ENCODE measurements around the gene KRTAP29-1.

DNA sequence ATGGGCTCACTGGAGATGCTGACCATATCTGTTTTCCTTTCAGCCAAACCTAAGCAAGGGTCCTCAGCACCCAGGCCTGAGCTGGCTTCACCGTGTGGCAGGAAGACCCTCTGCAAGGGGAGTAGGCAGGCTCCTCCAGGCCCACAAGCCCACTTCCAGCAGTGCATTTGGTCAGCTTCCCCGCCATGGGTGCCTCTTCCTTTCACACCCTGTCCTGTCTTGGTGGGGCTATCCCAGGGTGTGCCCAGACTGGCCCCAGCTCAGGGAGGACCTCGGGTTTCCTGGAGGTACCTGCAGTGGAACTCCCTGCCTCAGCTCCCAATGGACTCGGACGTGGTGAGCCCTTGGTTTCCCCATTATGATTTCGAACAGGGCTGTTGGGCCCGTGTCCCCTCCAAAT is 25.6 kb upstream of the KRTAP29-1 start:
- TF ChIP-seq SP1 (IDR thresholded peaks at IDR 0.05) (no peak), FOXK2 (IDR thresholded peaks at IDR 0.05) (no peak), BHLHE40 (IDR thresholded peaks at IDR 0.05; ENCODE audit: borderline replicate concordance) (no peak), NFRKB (IDR thresholded peaks at IDR 0.05) (no peak), TARDBP (IDR thresholded peaks at IDR 0.05) (no peak), FOXM1 (IDR thresholded peaks at IDR 0.05; ENCODE audit: borderline replicate concordance) (no peak), LEF1 (IDR thresholded peaks at IDR 0.05; ENCODE audit: borderline replicate concordance) (no peak), SUZ12 (IDR thresholded peaks at IDR 0.05) (no peak), FOXA1 (IDR thresholded peaks at IDR 0.05) (no peak), ELF4 (IDR thresholded peaks at IDR 0.05) (no peak), HDGF (IDR thresholded peaks at IDR 0.05; ENCODE audit: borderline replicate concordance) (no peak), CTBP1 (IDR thresholded peaks at IDR 0.05; ENCODE audit: borderline replicate concordance) (no peak), ARNT (IDR thresholded peaks at IDR 0.05) (no peak)
- TF ChIP-seq, protein P1, sequence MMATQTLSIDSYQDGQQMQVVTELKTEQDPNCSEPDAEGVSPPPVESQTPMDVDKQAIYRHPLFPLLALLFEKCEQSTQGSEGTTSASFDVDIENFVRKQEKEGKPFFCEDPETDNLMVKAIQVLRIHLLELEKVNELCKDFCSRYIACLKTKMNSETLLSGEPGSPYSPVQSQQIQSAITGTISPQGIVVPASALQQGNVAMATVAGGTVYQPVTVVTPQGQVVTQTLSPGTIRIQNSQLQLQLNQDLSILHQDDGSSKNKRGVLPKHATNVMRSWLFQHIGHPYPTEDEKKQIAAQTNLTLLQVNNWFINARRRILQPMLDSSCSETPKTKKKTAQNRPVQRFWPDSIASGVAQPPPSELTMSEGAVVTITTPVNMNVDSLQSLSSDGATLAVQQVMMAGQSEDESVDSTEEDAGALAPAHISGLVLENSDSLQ (IDR thresholded peaks at IDR 0.05) = no peak

Data from HEK293T (cell line).